Adrenal gland (tissue), 12 donors: Measurements from ENCODE around the gene MYBPHL. TPM values are rescaled to one million over a fixed set of nuclear protein-coding genes. Genes with fewer than 3 reads are reported as not detected.

ENCODE experiments used
- DNase-seq, 7 donors: peaks; one replicate each; pipeline ENCODE4 v3.0.0-alpha.2; 2019 to 2020
- H3K27ac ChIP-seq, 5 donors: fragments of 200-600 bp; sonication (generic) in 4 of 5; 1 replicate in 3 of 5; 2 replicates in 2 of 5; pipeline versions ENCODE4 v1.5.1 to v1.8.0; 2016 to 2020; ENCODE audit warnings: mild to moderate bottlenecking in 1 of 5
- H3K27me3 ChIP-seq: fragments of 200-600 bp; 2 replicates; pipeline ENCODE4 v1.8.0; 2021
- H3K36me3 ChIP-seq, 2 donors: fragments of 200-600 bp; replicated peaks in 1 of 2; 1 replicate in 1 of 2; 2 replicates in 1 of 2; pipeline versions ENCODE4 v1.5.1 to v1.8.0; 2018 to 2022
- H3K4me1 ChIP-seq, 2 donors: fragments of 200-600 bp; replicated peaks in 1 of 2; 1 replicate in 1 of 2; 2 replicates in 1 of 2; pipeline versions ENCODE4 v1.5.1 to v1.8.0; 2018 to 2021
- H3K4me3 ChIP-seq, 4 donors: fragments of 200-600 bp; sonication (generic) in 3 of 4; one replicate each; pipeline ENCODE4 v1.5.1; 2016 to 2018
- H3K9me3 ChIP-seq, 3 donors: fragments of 200-600 bp; sonication (generic) in 1 of 3; replicated peaks in 1 of 3; 1 replicate in 2 of 3; 2 replicates in 1 of 3; pipeline versions ENCODE4 v1.5.1 to v1.8.0; 2016 to 2021
- CTCF ChIP-seq, 6 experiments: fragments of 450-650 bp in 4 of 6; fragments of 200-600 bp in 2 of 6; sonication (generic) in 1 of 6; IDR thresholded peaks; 1 replicate in 5 of 6; 2 replicates in 1 of 6; pipeline versions ENCODE4 v1.5.1 to v1.8.0; 2016 to 2021; ENCODE audit warnings: antibody characterized with exemption in 6 of 6, mild to moderate bottlenecking in 2 of 6, moderate library complexity in 1 of 6
- POLR2A ChIP-seq, 2 donors: fragments of 450-650 bp; IDR thresholded peaks; one replicate each; pipeline ENCODE4 v1.6.1; 2017; ENCODE audit warnings: antibody characterized with exemption in 2 of 2, mild to moderate bottlenecking in 2 of 2, moderate library complexity in 1 of 2
- WGBS, 4 donors: extraction: QIAGEN DNeasy Blood & Tissue Kit in 2 of 4; methylation state at CpG; one replicate each; pipeline versions ENCODE4 v1.1.5 to v1.1.7; 2013 to 2017; 5-methylcytosine and 5-hydroxymethylcytosine counted together
- intact Hi-C, 2 donors: fragments of 100-400 bp; cut with DNase I; formaldehyde crosslinking; loops; one replicate each; pipeline versions ENCODE4 v1.14.1 to v1.15.0; 2022 to 2023
- polyA plus RNA-seq, 3 donors: library from polyadenylated mRNA; stranded (reverse); fragments of 200-250 nt in 2 of 3; fragments of 350-450 nt in 1 of 3; fragmentation: Illumina TruSeq in 1 of 3; extraction: RNeasy Lipid Tissue Mini Kit (QIAGEN cat#74804) in 1 of 3; gene quantifications; one replicate each; pipeline ENCODE4 v1.2.3, GENCODE V29; 2013 to 2014
- total RNA-seq, 9 donors: library from RNA; depleted of rRNA in 4 of 9; stranded (reverse); fragments of >200 nt in 4 of 9; fragments of 120-200 nt in 1 of 9; fragmentation: NEBNext Ultra II Directional in 1 of 9; extraction: Animal tissue kit (Norgen Biotek cat#: 25700) in 1 of 9; gene quantifications; one replicate each; pipeline versions ENCODE4 v1.1.0 to v1.2.4, GENCODE V29; 2013 to 2023
- donor health status: healthy with polysubstance abuse.
- donor health status: Bipolar disorder and iron deficiency.
- donor health status: DM: yes; HTN: yes; CAD: no.
- donor health status: DM: no; HTN: no; CAD: no.
- donor health status: DM: no; HTN: no; CAD: no.
- donor health status: DM: yes; HTN: yes; CAD: no.

Gene MYBPHL
- total and polyA plus RNA-seq, 12 donors: 0.32 to 12.3 (median 0.51) TPM; not detected in 6

GRCh38 chr1:109350655-109351054 is 43.8 kb upstream of the MYBPHL start:
- Histone ChIP-seq H3K27ac (no peak overlapping the region), H3K9me3 (no peaks in the 10 kb centered on the region), H3K27me3 (no peaks in the 10 kb centered on the region), H3K4me1 (no peaks in the 10 kb centered on the region), H3K4me3 (no peak overlapping the region), H3K36me3 (peaks cover 0 to 5% of the 10 kb centered on the region in 2 donors)
- WGBS, 4 donors: 76 to 90% (median 88%) methylated on average over 1 of the region's 1 CpG
- intact Hi-C loops: no loop called here
- DNase-seq: no peak
- TF ChIP-seq CTCF (IDR thresholded peaks at IDR 0.05) (no peak), POLR2A (IDR thresholded peaks at IDR 0.05) (no peak)

GRCh38 chr1:109350182-109350581 is 43.4 kb upstream of the MYBPHL start:
- intact Hi-C loops: no loop called here
- Histone ChIP-seq H3K36me3 (peaks cover 0 to 5% of the 10 kb centered on the region in 2 donors), H3K4me1 (no peaks in the 10 kb centered on the region), H3K27me3 (no peaks in the 10 kb centered on the region), H3K4me3 (no peak overlapping the region), H3K9me3 (no peaks in the 10 kb centered on the region), H3K27ac (no peak overlapping the region)
- no peak for DNase-seq
- WGBS, 4 donors: 88 to 96% (median 93%) methylated on average over 4 of the region's 4 CpGs
- TF ChIP-seq CTCF (IDR thresholded peaks at IDR 0.05) (no peak), POLR2A (IDR thresholded peaks at IDR 0.05) (no peak)

- TF ChIP-seq CTCF (IDR thresholded peaks at IDR 0.05) (no peak), POLR2A (IDR thresholded peaks at IDR 0.05) (no peak)
- 94 to 98% (median 96%) methylated on average over 6 of the region's 6 CpGs for WGBS, 4 donors
- no peaks in the 10 kb centered on the region for H3K4me1 ChIP-seq
- no peak overlapping the region for H3K27ac ChIP-seq
- H3K36me3 ChIP-seq: no peaks in the 10 kb centered on the region
- H3K9me3 ChIP-seq: no peaks in the 10 kb centered on the region
- intact Hi-C loops: no loop called here
- no peak overlapping the region for H3K4me3 ChIP-seq
- H3K27me3 ChIP-seq: no peaks in the 10 kb centered on the region
- DNase-seq: no peak
These were observed 40.7 kb upstream of the MYBPHL start for GRCh38 chr1:109347511-109347910.

GRCh38 chr1:109341944-109342930 is 35.4 kb upstream of the MYBPHL start:
- Histone ChIP-seq H3K36me3 (peaks cover 0 to 21% of the 10 kb centered on the region in 2 donors), H3K27me3 (no peaks in the 10 kb centered on the region), H3K4me3 (no peak overlapping the region), H3K4me1 (no peaks in the 10 kb centered on the region), H3K27ac (no peak overlapping the region), H3K9me3 (no peaks in the 10 kb centered on the region)
- WGBS, 4 donors: 74 to 83% (median 78%) methylated on average over 9 of the region's 9 CpGs
- intact Hi-C loops: no loop called here
- no peak for TF ChIP-seq CTCF (IDR thresholded peaks at IDR 0.05)
- no peak for TF ChIP-seq POLR2A (IDR thresholded peaks at IDR 0.05)
- peak in 1 of 7 donors; percentile 6 for DNase-seq
